Mesodermal cell (in vitro differentiated cells): ENCODE measurements around the gene USP37.
"Not testable (repeated sequence)": the region's sequence is repeated elsewhere in the genome, so short reads cannot be mapped to it uniquely, and the experiment has no call there.

Experiments
- H3K27ac ChIP-seq: 2 replicates; pipeline ENCODE4 v1.7.0; 2013; ENCODE audit warnings: mild to moderate bottlenecking, low read depth, low read length, moderate library complexity; ENCODE audit not compliant: severe bottlenecking
- H3K36me3 ChIP-seq: 2 replicates; pipeline ENCODE4 v1.7.1; 2013; ENCODE audit warnings: mild to moderate bottlenecking, low read length, moderate library complexity; ENCODE audit not compliant: control insufficient read depth, insufficient read depth
- H3K4me1 ChIP-seq: one replicate; pipeline ENCODE4 v1.7.1; 2013; ENCODE audit warnings: mild to moderate bottlenecking, low read length; ENCODE audit not compliant: insufficient read depth, control insufficient read depth, poor library complexity, severe bottlenecking
- H3K4me3 ChIP-seq: 2 replicates; pipeline ENCODE4 v1.7.0; 2013; ENCODE audit warnings: low read length, control low read depth, mild to moderate bottlenecking; ENCODE audit not compliant: insufficient read depth, poor library complexity, severe bottlenecking; ENCODE audit errors: extremely low read depth
- H3K9me3 ChIP-seq: 2 replicates; pipeline ENCODE4 v1.7.1; 2013; ENCODE audit warnings: mild to moderate bottlenecking, low read length, moderate library complexity; ENCODE audit not compliant: control insufficient read depth
- whole genome bisulfite sequencing, 2 experiments: methylation state at CpG; one replicate each; pipeline ENCODE4 v1.1.5; 2013; ENCODE audit warnings: missing lambda C conversion rate in 2 of 2; ENCODE audit not compliant: insufficient coverage in 2 of 2; 5-methylcytosine and 5-hydroxymethylcytosine counted together

Gene USP37

GRCh38 chr2:218555527-218555926, 12.6 kb downstream of the USP37 start:
- Histone ChIP-seq H3K9me3 (no peaks in the 10 kb centered on the region), H3K27ac (no peak overlapping the region), H3K4me1 (no peaks in the 10 kb centered on the region), H3K4me3 (no peak overlapping the region), H3K36me3 (peaks cover 77% of the 10 kb centered on the region)
- 27 to 58% methylated on average over 2 to 3 of the region's 4 CpGs for WGBS, 2 experiments

- H3K4me1 ChIP-seq, H3K27ac ChIP-seq, H3K4me3 ChIP-seq, H3K9me3 ChIP-seq: not testable (repeated sequence)
- H3K36me3 ChIP-seq: peaks cover 72% of the 10 kb centered on the region
- WGBS, 2 experiments: 100% methylated on average over 1 of the region's 3 CpGs
Observed at GRCh38 chr2:218554225-218554624, 13.9 kb downstream of the USP37 start.

GRCh38 chr2:218547978-218548377, 20.2 kb downstream of the USP37 start:
- no peaks in the 10 kb centered on the region for H3K9me3 ChIP-seq
- peaks cover 73% of the 10 kb centered on the region for H3K36me3 ChIP-seq
- no peak overlapping the region for H3K4me3 ChIP-seq
- H3K4me1 ChIP-seq: no peaks in the 10 kb centered on the region
- H3K27ac ChIP-seq: no peak overlapping the region

GRCh38 chr2:218547511-218547910, 20.6 kb downstream of the USP37 start:
- no peaks in the 10 kb centered on the region for H3K4me1 ChIP-seq
- peaks cover 73% of the 10 kb centered on the region for H3K36me3 ChIP-seq
- H3K4me3 ChIP-seq: no peak overlapping the region

GRCh38 chr2:218546012-218546411, 22.1 kb downstream of the USP37 start:
- 100% methylated on average over 1 of the region's 1 CpG for WGBS, 2 experiments
- Histone ChIP-seq H3K9me3 (no peaks in the 10 kb centered on the region), H3K4me1 (no peaks in the 10 kb centered on the region), H3K36me3 (peaks cover 75% of the 10 kb centered on the region), H3K4me3 (no peak overlapping the region), H3K27ac (no peak overlapping the region)

More at GRCh38 chr2:218547511-218547910, 20.6 kb downstream of the USP37 start:
- Histone ChIP-seq H3K27ac (no peak overlapping the region), H3K9me3 (no peaks in the 10 kb centered on the region)

- Histone ChIP-seq H3K9me3 (no peaks in the 10 kb centered on the region), H3K4me1 (no peaks in the 10 kb centered on the region), H3K4me3 (no peak overlapping the region), H3K36me3 (peaks cover 82% of the 10 kb centered on the region), H3K27ac (no peak overlapping the region)
- WGBS, 2 experiments: 89% methylated on average over 1 of the region's 3 CpGs; no CpG with 5 or more reads in 1 of the 2 experiments
Observed at GRCh38 chr2:218540015-218540414, 28.1 kb downstream of the USP37 start.

- H3K36me3 ChIP-seq: peaks cover 77% of the 10 kb centered on the region
- no peaks in the 10 kb centered on the region for H3K4me1 ChIP-seq
- 100% methylated on average over 1 of the region's 6 CpGs; no CpG with 5 or more reads in 1 of the 2 experiments for WGBS, 2 experiments
- no peak overlapping the region for H3K4me3 ChIP-seq
- H3K9me3 ChIP-seq: no peaks in the 10 kb centered on the region
- H3K27ac ChIP-seq: no peak overlapping the region
Observed at GRCh38 chr2:218536804-218537494, 31.2 kb downstream of the USP37 start.

- Histone ChIP-seq H3K36me3 (peaks cover 85% of the 10 kb centered on the region), H3K4me1 (no peaks in the 10 kb centered on the region), H3K4me3 (no peak overlapping the region), H3K27ac (no peak overlapping the region), H3K9me3 (peaks cover 3% of the 10 kb centered on the region)
- 100% methylated on average over 1 of the region's 2 CpGs; no CpG with 5 or more reads in 1 of the 2 experiments for WGBS, 2 experiments
Observed at GRCh38 chr2:218529990-218530389, 38.2 kb downstream of the USP37 start.

- peaks cover 90% of the 10 kb centered on the region for H3K36me3 ChIP-seq
- WGBS, 2 experiments: no CpG with 5 or more reads among the region's 2 CpGs
- not testable (repeated sequence) for H3K27ac ChIP-seq, H3K4me3 ChIP-seq, H3K4me1 ChIP-seq
- peaks cover 13% of the 10 kb centered on the region for H3K9me3 ChIP-seq
Observed at GRCh38 chr2:218528409-218528808, 39.7 kb downstream of the USP37 start.

- Histone ChIP-seq H3K27ac (no peak overlapping the region), H3K36me3 (peaks cover 60% of the 10 kb centered on the region), H3K4me3 (no peak overlapping the region), H3K9me3 (peaks cover 10% of the 10 kb centered on the region), H3K4me1 (no peaks in the 10 kb centered on the region)
- WGBS, 2 experiments: no CpG with 5 or more reads among the region's 1 CpG
Observed at GRCh38 chr2:218523651-218524050, 44.5 kb downstream of the USP37 start.

GRCh38 chr2:218518876-218519275, 49.3 kb downstream of the USP37 start:
- Histone ChIP-seq H3K9me3 (peaks cover 3% of the 10 kb centered on the region), H3K4me1 (no peaks in the 10 kb centered on the region), H3K36me3 (peaks cover 19% of the 10 kb centered on the region), H3K27ac (no peak overlapping the region), H3K4me3 (no peak overlapping the region)
- no CpG with 5 or more reads among the region's 1 CpG for WGBS, 2 experiments
